Fibroblast of pulmonary artery (primary cell): ENCODE data around the gene STRIP1.
A peak's percentile ranks its signal among the peaks of the same experiment; 100 is the strongest.
"Not testable (repeated sequence)": the region's sequence is repeated elsewhere in the genome, so short reads cannot be mapped to it uniquely, and the experiment has no call there.

Experiments used
- DNase-seq: peaks from one replicate; pipeline ENCODE4 v3.0.0-alpha.2; 2010; ENCODE audit warnings: low read depth
- H3K4me3 ChIP-seq: replicated peaks from 2 replicates; pipeline ENCODE4 v1.5.1; 2011; ENCODE audit warnings: low read depth, mild to moderate bottlenecking, control low read depth, low read length, moderate library complexity
- TF ChIP-seq, protein P1 (sequence below): IDR thresholded peaks from 2 replicates; pipeline ENCODE4 v1.5.1; 2011; ENCODE audit warnings: mild to moderate bottlenecking, control low read depth, low read length, inconsistent platforms; ENCODE audit errors: missing control alignments

The STRIP1 gene

DNA sequence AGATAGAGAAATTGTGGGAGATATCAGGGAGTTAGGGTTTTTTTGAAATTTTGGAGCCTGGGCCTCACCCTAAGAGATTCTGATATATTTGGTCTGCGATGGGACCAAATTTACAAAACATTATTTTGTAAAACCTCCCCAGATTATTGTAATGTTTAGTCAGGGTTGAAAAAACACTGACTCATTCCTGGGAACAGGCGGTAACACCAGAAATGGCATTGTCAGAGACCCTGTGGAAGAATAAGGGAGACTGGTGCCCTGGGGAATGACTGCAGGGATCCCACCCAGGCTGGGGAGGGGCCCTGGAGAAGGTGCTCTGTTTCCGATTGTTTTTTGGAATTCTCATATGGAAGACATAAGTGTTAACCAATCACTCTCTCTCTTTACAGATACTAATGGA is 13.1 kb upstream of the STRIP1 start:
- DNase-seq, result no peak
- TF ChIP-seq, protein P1, sequence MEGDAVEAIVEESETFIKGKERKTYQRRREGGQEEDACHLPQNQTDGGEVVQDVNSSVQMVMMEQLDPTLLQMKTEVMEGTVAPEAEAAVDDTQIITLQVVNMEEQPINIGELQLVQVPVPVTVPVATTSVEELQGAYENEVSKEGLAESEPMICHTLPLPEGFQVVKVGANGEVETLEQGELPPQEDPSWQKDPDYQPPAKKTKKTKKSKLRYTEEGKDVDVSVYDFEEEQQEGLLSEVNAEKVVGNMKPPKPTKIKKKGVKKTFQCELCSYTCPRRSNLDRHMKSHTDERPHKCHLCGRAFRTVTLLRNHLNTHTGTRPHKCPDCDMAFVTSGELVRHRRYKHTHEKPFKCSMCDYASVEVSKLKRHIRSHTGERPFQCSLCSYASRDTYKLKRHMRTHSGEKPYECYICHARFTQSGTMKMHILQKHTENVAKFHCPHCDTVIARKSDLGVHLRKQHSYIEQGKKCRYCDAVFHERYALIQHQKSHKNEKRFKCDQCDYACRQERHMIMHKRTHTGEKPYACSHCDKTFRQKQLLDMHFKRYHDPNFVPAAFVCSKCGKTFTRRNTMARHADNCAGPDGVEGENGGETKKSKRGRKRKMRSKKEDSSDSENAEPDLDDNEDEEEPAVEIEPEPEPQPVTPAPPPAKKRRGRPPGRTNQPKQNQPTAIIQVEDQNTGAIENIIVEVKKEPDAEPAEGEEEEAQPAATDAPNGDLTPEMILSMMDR, result no peak
- H3K4me3 ChIP-seq, result no peak overlapping the region

DNA sequence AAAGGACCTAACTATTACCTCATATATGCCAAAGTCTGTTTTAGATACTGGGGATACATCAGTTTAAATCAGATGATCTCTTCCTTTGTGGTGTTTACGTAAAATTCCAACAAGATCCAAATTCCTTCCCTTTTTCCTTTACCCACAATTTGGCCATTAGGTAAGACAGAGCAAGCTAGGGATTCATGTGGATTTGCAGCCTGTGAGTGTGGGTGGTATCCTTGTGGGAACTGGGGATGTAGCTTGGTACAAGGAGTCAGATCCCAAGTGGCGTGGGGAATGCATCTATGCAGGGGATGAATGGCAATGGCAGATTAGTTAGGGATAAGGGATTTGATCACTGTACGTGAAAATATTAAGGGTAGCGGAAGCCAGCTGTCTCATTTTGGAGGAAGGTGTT is 9.8 kb upstream of the STRIP1 start:
- DNase-seq, result no peak
- no peak overlapping the region for H3K4me3 ChIP-seq
- TF ChIP-seq, protein P1, result no peak

DNA sequence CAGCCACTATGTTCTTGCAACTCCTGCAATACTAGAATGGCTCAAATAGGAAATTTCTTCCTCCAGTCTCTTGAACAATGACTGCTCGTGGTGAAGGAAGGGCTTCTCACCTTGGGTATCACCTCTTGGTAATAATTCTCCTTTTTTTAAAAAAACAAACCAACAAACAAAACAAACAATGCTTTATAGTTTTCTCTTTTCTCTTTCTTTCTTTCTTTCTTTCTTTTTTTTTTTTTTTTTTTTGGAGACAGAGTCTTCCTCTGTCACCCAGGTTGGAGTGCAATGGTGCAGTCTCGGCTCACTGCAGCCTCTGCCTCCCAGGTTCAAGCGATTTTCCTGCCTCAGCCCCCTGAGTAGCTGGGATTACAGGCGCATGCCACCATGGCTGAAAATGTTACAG is 3.7 kb upstream of the STRIP1 start:
- DNase-seq, result not testable (repeated sequence)
- peak overlapping the region; percentile 3 for H3K4me3 ChIP-seq

DNA sequence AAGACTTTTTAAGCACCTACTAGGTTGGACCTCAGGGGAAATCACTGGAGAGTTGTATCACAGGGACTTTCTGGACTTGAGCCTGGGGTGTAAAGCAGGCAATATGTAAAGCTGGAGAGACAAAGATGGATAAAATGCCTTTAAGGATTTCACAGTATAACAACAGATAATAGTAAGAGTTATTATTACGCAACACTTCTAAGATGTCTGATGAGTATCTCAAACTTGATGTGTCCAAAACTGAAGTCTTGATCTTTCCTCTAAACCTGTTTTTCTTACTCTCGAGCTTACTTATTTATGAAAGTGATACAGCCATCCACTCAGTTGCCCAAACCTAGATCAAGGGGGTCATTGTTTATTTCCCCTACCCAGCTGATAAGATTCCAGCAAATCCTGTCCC is 2.1 kb upstream of the STRIP1 start:
- H3K4me3 ChIP-seq, result no peak overlapping the region
- TF ChIP-seq, protein P1, result no peak
- no peak for DNase-seq

DNA sequence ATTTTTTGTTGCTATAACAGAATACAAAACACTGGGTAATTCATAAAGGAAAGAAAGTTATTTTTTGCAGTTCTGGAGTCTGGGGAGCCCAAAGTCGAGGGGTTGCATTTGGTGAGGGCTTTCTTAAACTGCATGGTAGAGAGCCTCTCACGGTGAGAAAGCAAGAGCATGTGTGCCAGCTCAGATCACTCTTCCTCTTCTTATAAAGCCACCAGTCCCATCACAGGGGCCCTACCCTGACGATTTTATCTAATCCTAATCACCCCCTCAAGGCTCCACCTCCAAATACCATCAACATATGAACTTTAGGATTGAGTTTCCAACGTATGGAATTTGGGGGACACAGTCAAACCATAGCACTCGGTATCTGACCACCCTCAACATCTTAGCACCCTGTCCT is 1.0 kb upstream of the STRIP1 start:
- no peak for DNase-seq
- no peak overlapping the region for H3K4me3 ChIP-seq
- TF ChIP-seq, protein P1, result no peak

DNA sequence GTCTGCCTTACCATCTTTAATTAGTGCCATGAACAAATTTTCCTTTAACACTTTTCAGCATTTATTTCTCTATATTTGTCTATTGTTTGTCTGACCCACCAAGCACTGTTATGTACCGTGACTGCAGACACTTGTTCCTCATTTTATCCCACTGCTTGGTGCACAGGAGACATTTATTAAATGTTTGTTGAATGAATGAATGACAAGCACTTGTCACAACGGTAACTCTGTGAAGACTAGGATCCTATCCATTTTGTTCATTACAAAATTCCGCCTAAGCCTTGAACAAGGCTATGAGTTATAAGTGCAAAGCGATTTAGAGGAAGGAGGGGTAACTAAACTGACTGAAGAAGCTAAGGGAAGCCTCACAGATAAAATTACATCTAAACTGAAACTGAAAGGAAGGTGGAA is 379 bp upstream of the STRIP1 start:
- TF ChIP-seq, protein P1, result no peak
- peak overlapping the region; percentile 82 for H3K4me3 ChIP-seq
- no peak for DNase-seq

DNA sequence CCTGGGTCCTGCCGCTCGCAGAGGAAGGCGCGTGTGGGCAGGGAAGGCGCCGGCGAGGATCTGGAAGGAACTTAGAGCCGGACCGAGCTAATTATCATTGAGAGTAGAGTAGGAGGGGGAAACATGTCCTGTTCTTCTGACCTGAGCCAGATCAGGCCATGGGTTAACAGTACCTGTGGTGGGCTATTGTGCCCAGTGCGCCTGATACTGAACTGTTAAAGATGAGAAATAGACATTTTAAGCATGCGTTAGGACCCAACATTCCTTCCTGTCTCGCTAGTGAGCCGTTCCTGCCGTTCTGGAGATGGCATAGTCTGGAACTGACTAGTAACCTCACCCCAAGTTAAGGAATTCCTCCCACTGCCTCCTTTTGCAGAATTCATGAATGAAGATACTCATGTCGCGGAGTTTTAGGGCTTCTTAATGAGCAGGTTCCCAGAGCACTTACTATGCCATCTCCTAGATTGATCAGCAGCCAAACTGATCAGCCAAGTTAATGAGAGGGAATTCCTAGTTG is 870 bp downstream of the STRIP1 start:
- TF ChIP-seq, protein P1, result no peak
- DNase-seq, result peak; percentile 27
- H3K4me3 ChIP-seq, result peak overlapping the region; percentile 82
